Activated naive CD4-positive, alpha-beta T cell treated with anti-CD3 and anti-CD28 coated beads for 36 hours (primary cell): ENCODE data around the gene BIRC3. TPM values are rescaled to one million over a fixed set of nuclear protein-coding genes. Genes with fewer than 3 reads are reported as not detected.
"Not testable (repeated sequence)": the region's sequence is repeated elsewhere in the genome, so short reads cannot be mapped to it uniquely, and the experiment has no call there.

Source experiments
- CTCF ChIA-PET: fragments of 350-600 bp; sonication (Branson Sonifier 250); formaldehyde crosslinking; loops from one replicate; lab custom pipeline; 2021; ENCODE audit warnings: antibody characterized with exemption; lab: Charles Lee
- DNase-seq: peaks from one replicate; pipeline ENCODE4 v3.0.0-alpha.2; 2020
- H3K27ac Mint-ChIP-seq: one replicate; pipeline ENCODE4 v1.8.0; 2021; ENCODE audit warnings: mild to moderate bottlenecking, mixed read lengths
- H3K27me3 Mint-ChIP-seq: one replicate; pipeline ENCODE4 v1.8.0; 2021; ENCODE audit warnings: low read depth, mixed read lengths
- H3K36me3 Mint-ChIP-seq: one replicate; pipeline ENCODE4 v1.8.0; 2021; ENCODE audit warnings: low read depth, mixed read lengths
- H3K4me1 Mint-ChIP-seq: one replicate; pipeline ENCODE4 v1.8.0; 2021; ENCODE audit warnings: low read depth, mixed read lengths
- H3K4me3 Mint-ChIP-seq: one replicate; pipeline ENCODE4 v1.8.0; 2021; ENCODE audit warnings: mild to moderate bottlenecking, moderate library complexity, mixed read lengths
- H3K9me3 Mint-ChIP-seq: one replicate; pipeline ENCODE4 v1.8.0; 2021; ENCODE audit warnings: mixed read lengths
- intact Hi-C: fragments of 100-400 bp; cut with micrococcal nuclease; formaldehyde crosslinking; loops from one replicate; pipeline ENCODE4 v1.15.1; 2023
- total RNA-seq, 2 experiments: library from RNA; stranded (reverse); gene quantifications; one replicate each; pipeline ENCODE4 v1.2.3, GENCODE V29; 2021

Gene BIRC3
- total RNA-seq, 2 experiments from 2014 or later = 100 to 105 TPM

GRCh38 chr11:102296757-102297156, 20.5 kb upstream of the BIRC3 start:
- H3K36me3 Mint-ChIP-seq, H3K27me3 Mint-ChIP-seq, H3K27ac Mint-ChIP-seq, H3K4me3 Mint-ChIP-seq, intact Hi-C loops, DNase-seq, H3K9me3 Mint-ChIP-seq: not testable (repeated sequence)
- peaks cover 36% of the 10 kb centered on the region for H3K4me1 Mint-ChIP-seq
- CTCF ChIA-PET = interaction anchor here (0.6 to 10.3 kb wide), 3 partner anchors 14 to 47 kb away, joined by 3 to 180 read pairs (median 49); no protein-coding TSS in a partner anchor

- Mint-ChIP-seq H3K4me1 (peaks cover 50% of the 10 kb centered on the region), H3K9me3 (peaks cover 24% of the 10 kb centered on the region)
- H3K4me3 Mint-ChIP-seq, H3K27me3 Mint-ChIP-seq, intact Hi-C loops, H3K27ac Mint-ChIP-seq, H3K36me3 Mint-ChIP-seq: not testable (repeated sequence)
- CTCF ChIA-PET = interaction anchor here (1.1 to 10.3 kb wide), 5 partner anchors 10 to 19 kb away, joined by 3 to 180 read pairs (median 5); no protein-coding TSS in a partner anchor
- DNase-seq = peak; percentile 65
Observed at GRCh38 chr11:102300837-102301236, 16.4 kb upstream of the BIRC3 start.

DNA sequence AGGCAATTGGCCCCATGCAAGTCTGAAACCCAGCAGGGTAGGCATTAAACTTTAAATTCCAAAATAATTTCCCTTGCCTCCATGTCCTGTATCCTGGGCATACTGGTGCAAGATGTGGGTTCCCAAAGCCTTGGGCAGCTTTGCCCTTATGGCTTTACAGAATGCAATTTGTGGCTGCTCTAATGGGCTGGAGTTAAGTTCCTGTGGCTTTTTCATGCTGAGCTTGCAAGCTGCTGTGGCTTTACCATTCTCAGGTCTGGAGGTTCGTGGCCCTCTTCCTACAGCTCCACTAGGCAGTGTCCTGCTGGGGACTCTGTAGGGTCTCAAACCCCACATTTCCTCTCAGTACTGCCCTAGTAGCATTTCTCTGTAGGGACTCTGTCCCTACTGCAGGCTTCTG, 15.0 kb upstream of the BIRC3 start:
- no peak overlapping the region for H3K27ac Mint-ChIP-seq
- peaks cover 4% of the 10 kb centered on the region for H3K36me3 Mint-ChIP-seq
- intact Hi-C loops = no loop called here
- H3K4me3 Mint-ChIP-seq = no peak overlapping the region
- DNase-seq = no peak
- peaks cover 62% of the 10 kb centered on the region for H3K4me1 Mint-ChIP-seq
- H3K9me3 Mint-ChIP-seq = peaks cover 24% of the 10 kb centered on the region
- H3K27me3 Mint-ChIP-seq = no peaks in the 10 kb centered on the region
- CTCF ChIA-PET = interaction anchor here (10.3 kb wide), 1 partner anchor 9 kb away, joined by 180 read pairs; no protein-coding TSS in a partner anchor

GRCh38 chr11:102304686-102305085, 12.6 kb upstream of the BIRC3 start:
- peaks cover 71% of the 10 kb centered on the region for H3K4me1 Mint-ChIP-seq
- no peak for DNase-seq
- CTCF ChIA-PET = no interaction called here
- intact Hi-C loops = no loop called here
- H3K36me3 Mint-ChIP-seq = peaks cover 4% of the 10 kb centered on the region
- peaks cover 22% of the 10 kb centered on the region for H3K9me3 Mint-ChIP-seq
- H3K27me3 Mint-ChIP-seq = no peaks in the 10 kb centered on the region
- H3K27ac Mint-ChIP-seq = no peak overlapping the region
- no peak overlapping the region for H3K4me3 Mint-ChIP-seq

DNA sequence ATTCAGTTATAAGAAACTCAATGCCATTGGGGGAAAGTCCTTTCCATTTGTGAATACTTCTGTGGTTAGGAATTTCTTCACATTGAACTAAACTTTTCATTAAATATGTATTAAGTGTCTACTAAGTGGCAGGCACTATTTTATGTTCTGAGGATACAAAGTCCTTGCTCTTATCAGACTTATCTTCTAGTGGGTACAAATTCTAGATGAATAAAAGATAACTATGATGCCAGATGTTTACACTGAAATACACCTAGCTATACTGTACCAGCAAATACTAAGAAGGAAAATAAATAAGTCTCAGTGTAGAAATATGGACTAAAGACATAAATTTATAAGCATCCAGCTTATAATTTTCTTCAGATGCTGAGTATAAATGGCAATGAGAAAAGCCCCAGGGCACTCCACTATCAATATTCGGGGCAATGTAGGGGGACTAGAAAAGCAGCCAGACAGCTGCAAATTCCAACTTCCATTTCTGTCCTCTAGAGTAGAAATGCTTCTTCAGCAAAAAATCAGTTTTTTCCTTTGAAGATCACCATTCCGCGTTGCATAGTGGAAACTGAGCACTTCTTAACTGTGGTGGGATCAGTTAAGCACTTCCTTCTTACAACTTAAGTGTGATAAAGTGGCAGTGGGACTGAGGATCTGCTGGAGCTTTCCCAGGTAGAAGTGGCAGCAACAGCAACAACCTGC, 11.8 kb upstream of the BIRC3 start:
- peaks cover 4% of the 10 kb centered on the region for H3K36me3 Mint-ChIP-seq
- intact Hi-C loops = loop anchor here (1.0 kb wide), 2 partner anchors 11 to 12 kb away; partner anchors contain the start of gene BIRC3
- CTCF ChIA-PET = interaction anchor here (0.8 to 12.1 kb wide), 11 partner anchors 8 to 361 kb away, joined by 3 to 180 read pairs (median 6); partner anchors contain the start of gene BIRC3

DNA sequence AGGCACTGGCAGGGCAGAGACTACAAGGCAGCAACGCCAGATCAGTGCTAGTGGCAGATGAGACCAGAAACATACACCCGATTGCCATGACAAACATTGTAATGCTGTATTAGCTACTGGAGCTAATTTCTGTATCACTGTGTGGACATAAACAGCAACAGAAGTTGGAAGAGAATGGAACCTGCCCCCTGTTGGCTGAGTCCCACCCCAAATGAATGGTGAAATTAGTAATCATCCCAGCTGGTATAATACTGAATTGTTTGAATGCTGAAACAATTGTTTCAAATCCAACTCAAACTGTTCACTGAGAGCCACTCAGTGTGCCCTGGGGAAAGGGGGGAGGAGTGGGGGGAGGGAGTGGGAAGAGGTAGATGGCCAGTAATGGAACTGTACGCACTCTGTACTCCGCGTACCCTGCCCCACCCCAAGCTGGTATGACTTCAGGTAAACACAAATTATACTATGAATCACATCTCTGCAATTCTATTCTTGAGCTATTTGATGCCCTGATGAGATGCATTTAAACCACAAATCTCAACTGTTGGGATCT, 11.2 kb upstream of the BIRC3 start:
- peaks cover 22% of the 10 kb centered on the region for H3K9me3 Mint-ChIP-seq
- DNase-seq = peak; percentile 37
- peak overlapping the region; percentile 74 for H3K27ac Mint-ChIP-seq
- peaks cover 59% of the 10 kb centered on the region for H3K4me1 Mint-ChIP-seq
- CTCF ChIA-PET = interaction anchor here (0.8 to 12.1 kb wide), 11 partner anchors 9 to 360 kb away, joined by 3 to 180 read pairs (median 6); partner anchors contain the start of gene BIRC3
- H3K36me3 Mint-ChIP-seq = peaks cover 4% of the 10 kb centered on the region
- H3K27me3 Mint-ChIP-seq = no peaks in the 10 kb centered on the region
- H3K4me3 Mint-ChIP-seq = peak overlapping the region; percentile 36
- intact Hi-C loops = loop anchor here (1.0 kb wide), 2 partner anchors 11 to 12 kb away; partner anchors contain the start of gene BIRC3

More for the DNA sequence above, 11.8 kb upstream of the BIRC3 start:
- no peak for DNase-seq
- Mint-ChIP-seq H3K27me3 (no peaks in the 10 kb centered on the region), H3K4me1 (peaks cover 66% of the 10 kb centered on the region), H3K27ac (peak overlapping the region; percentile 74), H3K9me3 (peaks cover 22% of the 10 kb centered on the region), H3K4me3 (peak overlapping the region; percentile 36)

GRCh38 chr11:102306817-102307726, 10.2 kb upstream of the BIRC3 start:
- peak; percentile 39 for DNase-seq
- H3K27ac Mint-ChIP-seq = peak overlapping the region; percentile 74
- intact Hi-C loops = loop anchor here (1.0 kb wide), 2 partner anchors 10 to 13 kb away; partner anchors contain the start of gene BIRC3
- no peaks in the 10 kb centered on the region for H3K36me3 Mint-ChIP-seq
- CTCF ChIA-PET = interaction anchor here (1.0 to 12.1 kb wide), 8 partner anchors 9 to 359 kb away, joined by 3 to 180 read pairs (median 10); partner anchors contain the start of gene BIRC3
- peaks cover 17% of the 10 kb centered on the region for H3K9me3 Mint-ChIP-seq
- no peaks in the 10 kb centered on the region for H3K27me3 Mint-ChIP-seq
- peaks cover 52% of the 10 kb centered on the region for H3K4me1 Mint-ChIP-seq
- H3K4me3 Mint-ChIP-seq = peak overlapping the region; percentile 36

DNA sequence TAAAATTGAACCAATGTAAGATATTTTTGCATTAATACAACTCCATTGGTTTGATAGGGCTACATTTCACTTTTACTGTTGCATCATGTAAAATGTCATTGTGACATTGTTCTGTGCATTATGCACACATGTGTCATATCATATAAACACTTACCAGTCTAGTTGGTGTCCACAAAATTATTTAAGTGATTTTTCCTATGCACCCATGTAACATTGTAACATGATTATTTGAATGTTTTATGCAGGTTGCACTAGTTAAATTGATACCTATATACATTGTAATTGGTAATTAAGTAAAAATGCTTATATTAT, 9.6 kb upstream of the BIRC3 start:
- Mint-ChIP-seq H3K9me3 (peaks cover 17% of the 10 kb centered on the region), H3K4me1 (peaks cover 57% of the 10 kb centered on the region), H3K27ac (no peak overlapping the region), H3K27me3 (no peaks in the 10 kb centered on the region), H3K4me3 (no peak overlapping the region), H3K36me3 (no peaks in the 10 kb centered on the region)
- intact Hi-C loops = no loop called here
- CTCF ChIA-PET = interaction anchor here (1.0 to 12.1 kb wide), 5 partner anchors 9 to 34 kb away, joined by 3 to 180 read pairs (median 9); no protein-coding TSS in a partner anchor
- DNase-seq = no peak

GRCh38 chr11:102309621-102310541, 7.4 kb upstream of the BIRC3 start:
- no peak overlapping the region for H3K4me3 Mint-ChIP-seq
- H3K27ac Mint-ChIP-seq = no peak overlapping the region
- CTCF ChIA-PET = interaction anchor here (0.9 to 12.1 kb wide), 5 partner anchors 10 to 32 kb away, joined by 3 to 180 read pairs (median 8); no protein-coding TSS in a partner anchor
- intact Hi-C loops = no loop called here
- H3K27me3 Mint-ChIP-seq = no peaks in the 10 kb centered on the region
- no peak for DNase-seq
- peaks cover 3% of the 10 kb centered on the region for H3K9me3 Mint-ChIP-seq
- peaks cover 60% of the 10 kb centered on the region for H3K4me1 Mint-ChIP-seq
- H3K36me3 Mint-ChIP-seq = no peaks in the 10 kb centered on the region

DNA sequence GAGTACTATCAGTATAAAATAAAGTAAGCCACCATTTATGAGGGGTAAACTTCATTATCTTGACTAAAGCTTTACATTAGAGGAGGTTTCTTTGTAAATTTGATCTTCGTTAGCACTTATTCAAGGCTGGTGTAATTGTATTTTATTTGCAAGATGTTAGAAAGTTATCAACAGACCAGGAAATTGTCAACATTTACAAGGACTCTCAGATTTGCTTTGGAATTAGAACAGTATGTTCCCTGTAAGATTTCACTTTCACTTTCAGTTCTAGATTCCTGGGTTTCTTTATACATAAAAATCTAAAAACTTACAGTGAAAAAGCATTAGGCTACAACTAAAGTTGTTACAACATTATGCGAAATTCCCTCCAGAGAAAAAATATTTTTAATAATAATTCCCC, 4.6 kb upstream of the BIRC3 start:
- Mint-ChIP-seq H3K36me3 (peaks cover 5% of the 10 kb centered on the region), H3K4me1 (peaks cover 50% of the 10 kb centered on the region), H3K27me3 (no peaks in the 10 kb centered on the region), H3K9me3 (peaks cover 3% of the 10 kb centered on the region), H3K4me3 (peak overlapping the region; percentile 50), H3K27ac (peak overlapping the region; percentile 66)
- DNase-seq = no peak
- intact Hi-C loops = no loop called here
- CTCF ChIA-PET = interaction anchor here (2.4 to 12.1 kb wide), 2 partner anchors 15 to 23 kb away, joined by 12 to 180 read pairs; no protein-coding TSS in a partner anchor
